ENCODE data around the gene ARSI.

ARSI gene

GRCh38 chr5:150289551-150290390, 12.9 kb downstream of the ARSI start, which contains the start of gene CAMK2A:
TSS of gene CAMK2A (minus strand) at chr5:150289773. CDS start at chr5:150289625, 148 bp downstream.
- no peak for DNase-seq

GRCh38 chr5:150288791-150289190, 13.9 kb downstream of the ARSI start:
- no peak for DNase-seq

DNA sequence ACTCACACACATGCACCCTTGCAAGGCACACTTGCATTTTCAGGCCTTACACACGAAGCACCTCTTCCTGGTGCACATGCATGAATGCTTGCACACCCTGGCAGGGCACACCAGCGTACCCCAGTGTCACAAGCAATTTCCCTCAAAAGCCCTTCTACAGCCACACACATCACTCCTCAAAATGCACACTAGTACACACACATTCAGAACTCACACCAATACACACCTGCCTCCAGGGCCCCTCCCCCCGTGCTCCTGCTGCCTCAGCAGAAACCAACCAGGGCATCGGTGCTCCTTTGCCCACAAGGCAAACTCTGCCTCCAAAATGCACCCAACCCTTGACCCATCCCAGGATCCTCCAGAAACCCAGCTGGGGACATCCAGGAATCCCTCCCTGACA, 14.3 kb downstream of the ARSI start:
- DNase-seq = no peak

DNA sequence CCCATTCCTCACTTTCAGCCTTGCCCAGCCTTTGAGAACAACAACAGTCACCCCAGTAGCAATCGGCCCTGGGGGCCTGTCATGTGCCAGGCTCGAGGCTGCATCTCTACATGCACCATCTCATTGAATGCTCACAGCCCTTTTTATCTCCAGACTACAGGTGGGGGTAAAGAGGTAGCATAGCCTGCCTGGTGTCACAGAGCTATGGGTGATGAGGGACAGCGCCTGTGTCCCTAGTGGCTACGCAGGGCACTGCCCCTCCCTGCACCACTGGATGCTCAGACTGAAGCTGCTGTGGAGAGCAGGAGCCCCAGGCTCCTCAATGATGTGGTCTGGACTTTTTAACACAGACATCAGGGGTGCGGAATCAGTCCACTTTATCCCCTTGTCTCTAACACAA, 15.9 kb downstream of the ARSI start:
- DNase-seq = no peak

DNA sequence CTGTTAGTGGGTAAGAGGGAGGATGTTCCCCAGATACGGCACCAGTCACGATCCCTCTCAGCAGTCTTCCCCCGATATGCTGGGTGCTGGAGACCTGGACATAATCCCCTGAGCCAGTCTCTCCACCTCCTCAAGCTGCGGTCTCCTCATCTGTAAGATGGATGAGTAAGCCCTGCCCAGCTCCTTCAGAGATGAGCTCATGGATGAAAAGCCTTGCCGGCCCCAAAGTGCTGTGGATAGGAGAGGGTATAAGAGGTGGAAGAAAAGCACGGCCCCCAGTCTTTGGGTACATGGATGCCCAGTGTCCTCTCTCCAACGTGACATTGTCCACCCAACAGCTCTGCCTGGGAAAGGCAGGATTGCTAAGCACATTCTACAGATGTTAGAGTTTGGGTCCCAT, 17.6 kb downstream of the ARSI start:
- no peak for DNase-seq

GRCh38 chr5:150284311-150284710, 18.4 kb downstream of the ARSI start:
- DNase-seq = no peak

GRCh38 chr5:150283904-150284303, 18.8 kb downstream of the ARSI start:
- no peak for DNase-seq

- DNase-seq = no peak
Observed at GRCh38 chr5:150281987-150282386, 20.7 kb downstream of the ARSI start.

DNA sequence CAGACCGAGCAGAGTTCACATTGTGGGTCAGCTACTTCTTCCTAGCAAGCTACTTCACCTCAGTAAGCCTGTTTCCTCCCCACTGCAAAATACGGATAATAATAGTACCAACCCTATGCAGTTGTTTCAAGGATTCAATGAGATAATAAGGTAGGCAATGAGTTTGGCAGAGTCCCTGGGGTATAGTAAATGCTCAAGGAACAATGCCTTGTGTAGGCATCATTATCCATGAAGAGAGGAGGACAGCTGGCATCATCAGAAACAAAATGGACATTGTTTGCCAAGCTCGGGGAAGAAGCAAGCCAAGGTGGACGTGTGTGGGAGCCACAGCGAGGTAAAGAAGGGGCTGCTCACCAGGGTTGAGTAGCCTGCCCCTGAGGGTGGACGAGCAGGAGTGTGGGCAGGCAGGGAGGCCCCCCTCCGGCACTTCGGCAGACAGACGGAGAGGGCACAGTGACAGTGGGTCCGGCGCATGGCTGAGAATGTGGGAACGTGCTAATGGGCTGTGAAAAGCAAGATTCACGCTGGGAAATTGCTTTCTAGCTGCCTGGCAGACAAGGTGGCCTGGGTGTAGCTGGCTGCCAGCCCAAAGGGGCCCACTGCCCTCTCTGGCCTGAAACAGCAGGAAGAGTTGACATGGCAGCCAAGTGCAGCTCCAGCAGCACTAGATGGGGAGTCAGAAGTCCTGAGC, 23.2 kb downstream of the ARSI start:
- no peak for DNase-seq

DNA sequence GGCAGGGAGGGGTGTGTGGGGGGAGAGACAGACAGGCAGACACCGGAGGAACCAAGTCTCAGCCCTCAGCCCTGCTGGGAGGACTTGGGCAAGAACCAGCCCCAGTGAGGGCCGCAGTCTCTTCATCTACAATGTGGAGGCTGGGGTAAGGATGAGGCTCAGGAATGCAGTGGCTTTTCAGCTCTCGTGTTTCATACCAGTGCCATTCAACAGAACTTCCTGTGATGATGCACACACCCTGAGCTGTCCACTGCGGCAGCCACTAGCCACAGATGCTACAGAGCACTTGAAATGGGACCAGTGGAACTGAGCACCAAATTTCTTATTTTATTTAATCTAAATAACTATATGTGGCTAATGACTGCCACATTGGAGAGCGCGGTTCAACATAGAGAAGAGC, 23.8 kb downstream of the ARSI start:
- DNase-seq = no peak

DNA sequence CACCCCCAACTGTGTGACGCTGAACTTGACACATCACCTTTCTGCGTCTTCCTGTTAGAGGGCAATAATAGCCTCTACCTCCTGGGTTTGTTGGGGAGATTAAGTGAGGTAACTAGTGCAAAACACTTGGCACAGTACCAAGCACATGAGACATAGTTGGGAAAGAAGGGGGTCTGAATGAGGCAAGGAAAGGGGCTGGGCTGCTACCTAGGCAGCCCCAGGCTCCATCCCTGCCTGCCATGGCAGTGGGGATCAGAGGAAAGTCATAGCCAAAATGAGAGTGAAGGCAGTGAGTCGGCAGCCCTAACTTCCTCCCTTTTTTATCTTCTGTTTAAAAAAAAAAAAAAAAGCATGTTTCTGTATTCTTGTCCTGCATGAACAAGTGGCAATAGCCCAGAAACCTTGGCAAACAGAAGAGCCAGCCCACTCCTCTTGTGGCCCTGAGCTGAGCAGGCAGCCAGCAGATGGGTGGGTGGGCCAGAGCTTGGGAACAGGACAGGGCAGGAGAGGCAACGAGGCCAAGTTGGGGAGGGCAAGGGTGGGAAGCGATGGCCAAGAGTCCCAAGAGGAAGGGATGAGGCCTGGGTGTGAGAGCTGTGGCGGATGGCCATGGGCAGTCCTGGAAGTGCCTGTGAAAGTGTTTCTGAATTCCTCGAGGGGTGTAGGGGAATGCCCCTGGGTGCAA, 24.5 kb downstream of the ARSI start:
- DNase-seq = no peak

DNA sequence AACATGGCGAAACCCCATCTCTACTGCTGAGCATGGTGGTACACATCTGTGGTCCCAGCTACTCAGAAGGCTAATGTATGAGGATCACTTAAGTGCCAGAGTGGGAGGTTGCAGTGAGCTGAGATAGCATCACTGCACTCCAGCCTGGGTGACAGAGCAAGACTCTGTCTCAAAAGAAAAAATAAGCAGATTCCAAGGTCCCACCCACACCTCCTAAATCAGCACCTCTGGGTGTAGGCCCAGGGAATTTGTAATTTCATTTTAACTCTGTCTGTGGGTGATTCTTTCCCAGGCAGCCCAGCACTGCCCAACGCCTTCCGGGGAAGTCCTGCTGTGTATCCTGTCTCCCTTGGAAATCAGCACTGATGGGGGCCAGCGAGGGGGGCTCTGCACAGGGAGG, 25.7 kb downstream of the ARSI start:
- no peak for DNase-seq

DNA sequence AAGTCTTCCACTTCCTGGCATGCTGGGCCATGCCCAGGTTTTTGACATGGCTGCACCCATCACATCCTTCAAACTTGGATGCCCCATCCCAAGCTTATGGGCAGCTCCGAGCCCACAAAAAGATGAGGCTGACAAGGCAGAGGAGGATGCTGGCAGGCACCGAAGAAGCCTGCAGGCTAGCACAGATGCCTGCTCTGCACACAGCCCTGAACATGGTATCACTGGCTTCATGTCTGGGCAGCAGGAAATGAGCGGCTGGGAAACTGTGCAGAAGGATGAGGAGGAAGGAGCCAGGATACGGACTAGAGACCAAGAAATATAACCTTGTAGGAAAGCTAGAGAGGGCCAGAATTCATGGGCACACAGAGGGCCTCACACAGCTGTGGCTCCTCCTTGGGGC, 27.9 kb downstream of the ARSI start:
- DNase-seq = no peak

- DNase-seq = peak; percentile 7
Observed at GRCh38 chr5:150272531-150272930, 30.2 kb downstream of the ARSI start.

DNA sequence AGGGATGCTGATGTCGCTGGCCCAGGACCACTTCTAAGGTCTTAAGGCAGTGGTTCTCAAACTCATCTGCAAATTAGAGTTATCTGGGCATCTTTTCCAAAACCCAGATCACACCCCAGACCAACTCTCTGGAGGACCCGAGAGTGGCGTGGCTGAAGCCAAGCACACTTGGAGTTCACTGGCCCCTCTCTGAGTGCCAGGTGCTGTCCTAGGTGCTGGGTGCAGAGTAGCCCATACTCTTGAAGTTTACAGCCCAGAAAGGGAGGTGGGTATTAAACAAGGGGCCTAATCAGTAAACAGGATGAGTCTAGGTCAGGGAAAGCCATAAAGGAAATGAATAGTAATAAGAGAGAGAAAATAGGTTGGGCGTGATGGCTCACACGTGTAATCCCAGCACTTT, 30.8 kb downstream of the ARSI start:
- DNase-seq = no peak

- no peak for DNase-seq
Observed at GRCh38 chr5:150271296-150271692, 31.4 kb downstream of the ARSI start.

- no peak for DNase-seq
Observed at GRCh38 chr5:150270541-150271295, 32.0 kb downstream of the ARSI start.

DNA sequence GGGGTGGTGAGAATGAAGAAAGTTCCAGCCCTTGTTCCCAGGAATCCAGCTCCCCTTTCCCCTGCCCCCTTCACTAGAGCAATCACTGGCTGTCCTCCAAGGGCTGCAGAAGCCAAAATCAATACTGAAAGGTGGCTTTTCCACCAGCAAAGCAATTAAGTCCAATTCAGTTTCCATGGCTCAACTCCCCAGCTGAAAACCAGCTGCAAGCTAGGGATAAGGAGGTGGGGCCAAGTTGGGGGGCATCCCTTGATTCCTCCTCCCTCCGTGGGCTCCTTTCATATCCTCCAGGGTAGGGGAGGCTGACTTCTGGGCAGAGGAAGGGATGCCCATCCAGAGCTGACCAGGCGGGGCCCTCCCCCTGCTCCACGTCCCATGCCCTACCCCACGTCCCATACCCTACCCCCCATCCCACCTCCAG, 35.8 kb downstream of the ARSI start:
- DNase-seq = no peak

DNA sequence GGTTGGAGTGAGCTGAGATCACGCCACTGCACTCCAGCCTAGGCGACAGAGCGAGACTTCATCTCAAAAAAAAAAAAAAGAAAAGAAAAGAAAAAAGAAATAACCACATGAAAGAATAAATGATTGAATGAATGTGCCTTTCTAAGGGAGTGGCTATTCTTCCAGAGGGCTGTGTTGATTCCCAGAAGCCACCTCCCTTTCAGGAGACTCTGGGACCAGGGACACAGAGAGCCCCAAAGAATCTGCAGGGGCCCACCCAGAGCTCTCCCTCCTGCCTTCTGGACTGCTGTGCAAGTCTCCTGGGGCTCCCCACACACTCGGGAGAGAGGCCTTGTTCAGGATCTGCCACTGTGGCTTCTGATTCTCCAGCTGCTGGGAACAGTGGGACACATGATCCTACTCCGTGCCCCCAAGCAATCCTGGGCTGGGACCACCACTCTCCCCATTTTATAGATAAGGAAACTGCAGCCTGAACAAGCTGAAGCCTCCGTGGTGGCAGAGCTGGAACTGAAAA, 36.8 kb downstream of the ARSI start:
- DNase-seq = no peak

GRCh38 chr5:150264667-150265603, 37.8 kb downstream of the ARSI start:
- no peak for DNase-seq

GRCh38 chr5:150263801-150264621, 38.7 kb downstream of the ARSI start:
- no peak for DNase-seq

Data from CD4-positive, alpha-beta T cell treated with Interleukin-17A for 4 hours (primary cell).